Cardiac muscle cell (in vitro differentiated cells and primary cell): ENCODE data around the gene TMEM240. TPM values are rescaled to one million over a fixed set of nuclear protein-coding genes. Genes with fewer than 3 reads are reported as not detected.
"Not testable (repeated sequence)": the region's sequence is repeated elsewhere in the genome, so short reads cannot be mapped to it uniquely, and the experiment has no call there.

Experiments used
- DNase-seq, 2 donors: peaks; one replicate each; pipeline versions ENCODE4 v3.0.0 to v3.0.0-alpha.2; 2010 to 2017; ENCODE audit warnings: low read depth in 1 of 2, low spot score in 1 of 2
- H3K27ac ChIP-seq: fragments of 200-600 bp; sonication (generic); 2 replicates; pipeline ENCODE4 v1.5.1; 2016
- H3K27me3 ChIP-seq: fragments of 200-600 bp; sonication (generic); 2 replicates; pipeline ENCODE4 v1.6.0; 2016; ENCODE audit warnings: control low read depth
- H3K36me3 ChIP-seq: fragments of 200-600 bp; sonication (generic); 2 replicates; pipeline ENCODE4 v1.5.1; 2016; ENCODE audit warnings: control low read depth
- H3K4me1 ChIP-seq: fragments of 200-600 bp; sonication (generic); 2 replicates; pipeline ENCODE4 v1.8.1; 2017; ENCODE audit warnings: low read depth, mild to moderate bottlenecking, mixed run types
- H3K4me3 ChIP-seq: fragments of 200-600 bp; sonication (generic); 2 replicates; pipeline ENCODE4 v1.5.1; 2016; ENCODE audit warnings: mild to moderate bottlenecking
- H3K9me3 ChIP-seq: fragments of 200-600 bp; sonication (generic); 2 replicates; pipeline ENCODE4 v1.5.1; 2017; ENCODE audit warnings: low read depth, mild to moderate bottlenecking, control low read depth
- CTCF ChIP-seq: IDR thresholded peaks from 2 replicates; pipeline ENCODE4 v1.5.1; 2012; ENCODE audit warnings: low read depth, mild to moderate bottlenecking, low read length
- polyA plus RNA-seq: library from polyadenylated mRNA; unstranded; fragments of >200 nt; fragmentation: Nextera tagmentation; extraction: Ambion mirVana; gene quantifications from 2 replicates; pipeline ENCODE4 v1.2.1, GENCODE V29; 2016
- total RNA-seq: library from RNA; depleted of rRNA; stranded (reverse); fragments of >200 nt; gene quantifications from 2 replicates; pipeline ENCODE4 v1.2.3, GENCODE V29; 2016

The TMEM240 gene
- total and polyA plus RNA-seq, 2 experiments from 2014 or later, result 6.2 to 26.0 TPM

GRCh38 chr1:1504777-1505365 is 35.6 kb downstream of the TMEM240 start:
- not testable (repeated sequence) for H3K27me3 ChIP-seq, H3K9me3 ChIP-seq, H3K4me1 ChIP-seq, H3K36me3 ChIP-seq
- peak; percentile 72 to 73 for DNase-seq
- peak overlapping the region; percentile 90 for H3K27ac ChIP-seq
- peak overlapping the region; percentile 6 for H3K4me3 ChIP-seq
- TF ChIP-seq CTCF, result peak; percentile 62

- not testable (repeated sequence) for H3K4me3 ChIP-seq, H3K27me3 ChIP-seq, H3K27ac ChIP-seq, DNase-seq, H3K4me1 ChIP-seq, H3K9me3 ChIP-seq
- peaks cover 11% of the 10 kb centered on the region for H3K36me3 ChIP-seq
Measured at GRCh38 chr1:1495461-1495975, 44.9 kb downstream of the TMEM240 start.

DNA sequence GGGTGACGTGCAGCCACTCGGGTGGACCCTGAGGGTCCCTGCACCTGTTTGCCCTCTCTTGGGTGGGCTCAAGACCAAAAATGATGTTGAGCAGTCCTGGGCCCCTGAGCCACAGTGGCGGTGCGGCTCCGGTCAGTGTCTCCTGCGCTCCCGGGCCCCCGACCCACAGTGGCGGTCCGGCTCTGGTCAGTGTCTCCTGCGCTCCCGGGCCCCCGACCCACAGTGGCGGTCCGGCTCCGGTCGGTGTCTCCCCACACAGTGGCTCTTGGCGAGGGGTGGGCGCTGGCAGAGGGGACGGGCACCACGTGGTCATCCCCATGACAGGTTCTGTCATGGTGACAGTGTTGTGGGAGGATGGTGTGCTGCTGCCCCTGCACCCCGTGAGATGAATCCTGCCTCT is 46.1 kb downstream of the TMEM240 start:
- not testable (repeated sequence) for H3K27ac ChIP-seq, H3K4me1 ChIP-seq, H3K27me3 ChIP-seq, DNase-seq, H3K4me3 ChIP-seq, H3K9me3 ChIP-seq
- peaks cover 11% of the 10 kb centered on the region for H3K36me3 ChIP-seq

DNA sequence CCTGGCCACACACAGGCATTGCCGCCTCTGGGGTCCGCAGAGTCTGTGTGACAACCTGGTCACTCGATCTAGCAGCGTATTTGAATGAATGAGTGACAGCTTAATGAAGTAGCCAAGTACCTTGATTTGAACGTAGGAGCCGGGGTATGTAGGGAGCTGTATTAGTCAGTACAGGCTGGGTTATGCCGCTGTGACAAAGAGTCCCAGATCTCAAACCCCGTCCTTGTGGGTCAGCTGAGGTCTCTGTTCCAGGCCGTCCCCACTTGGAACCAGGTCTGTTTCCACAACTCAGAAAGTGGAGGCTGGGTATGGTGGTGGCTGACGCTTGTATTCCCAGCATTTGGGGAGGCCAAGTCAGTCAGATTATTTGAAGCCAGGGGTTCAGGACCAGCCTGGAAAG is 48.8 kb downstream of the TMEM240 start:
- H3K4me1 ChIP-seq, result no peaks in the 10 kb centered on the region
- DNase-seq, result no peak
- no peaks in the 10 kb centered on the region for H3K9me3 ChIP-seq
- no peak for TF ChIP-seq CTCF
- H3K27ac ChIP-seq, result no peak overlapping the region
- no peaks in the 10 kb centered on the region for H3K27me3 ChIP-seq
- H3K4me3 ChIP-seq, result no peak overlapping the region
- H3K36me3 ChIP-seq, result peaks cover 13% of the 10 kb centered on the region

- Histone ChIP-seq H3K27ac (no peak overlapping the region), H3K4me3 (no peak overlapping the region), H3K4me1 (no peaks in the 10 kb centered on the region), H3K27me3 (no peaks in the 10 kb centered on the region), H3K9me3 (no peaks in the 10 kb centered on the region), H3K36me3 (peaks cover 13% of the 10 kb centered on the region)
- TF ChIP-seq CTCF, result no peak
- no peak for DNase-seq
Measured at GRCh38 chr1:1490633-1491230, 49.7 kb downstream of the TMEM240 start.

GRCh38 chr1:1489861-1490260 is 50.6 kb downstream of the TMEM240 start:
- H3K27ac ChIP-seq, result no peak overlapping the region
- TF ChIP-seq CTCF, result no peak
- no peak overlapping the region for H3K4me3 ChIP-seq
- DNase-seq, result no peak
- no peaks in the 10 kb centered on the region for H3K9me3 ChIP-seq
- peaks cover 13% of the 10 kb centered on the region for H3K36me3 ChIP-seq
- H3K4me1 ChIP-seq, result no peaks in the 10 kb centered on the region
- no peaks in the 10 kb centered on the region for H3K27me3 ChIP-seq
